Mesodermal cell (in vitro differentiated cells): ENCODE data around the gene KIF20B.
"Not testable (repeated sequence)": the region's sequence is repeated elsewhere in the genome, so short reads cannot be mapped to it uniquely, and the experiment has no call there.

Source experiments
- H3K27ac ChIP-seq: 2 replicates; pipeline ENCODE4 v1.7.0; 2013; ENCODE audit warnings: mild to moderate bottlenecking, low read depth, low read length, moderate library complexity; ENCODE audit not compliant: severe bottlenecking
- H3K36me3 ChIP-seq: 2 replicates; pipeline ENCODE4 v1.7.1; 2013; ENCODE audit warnings: mild to moderate bottlenecking, low read length, moderate library complexity; ENCODE audit not compliant: control insufficient read depth, insufficient read depth
- H3K4me1 ChIP-seq: one replicate; pipeline ENCODE4 v1.7.1; 2013; ENCODE audit warnings: mild to moderate bottlenecking, low read length; ENCODE audit not compliant: insufficient read depth, control insufficient read depth, poor library complexity, severe bottlenecking
- H3K4me3 ChIP-seq: 2 replicates; pipeline ENCODE4 v1.7.0; 2013; ENCODE audit warnings: low read length, control low read depth, mild to moderate bottlenecking; ENCODE audit not compliant: insufficient read depth, poor library complexity, severe bottlenecking; ENCODE audit errors: extremely low read depth
- H3K9me3 ChIP-seq: 2 replicates; pipeline ENCODE4 v1.7.1; 2013; ENCODE audit warnings: mild to moderate bottlenecking, low read length, moderate library complexity; ENCODE audit not compliant: control insufficient read depth
- WGBS, 2 experiments: methylation state at CpG; one replicate each; pipeline ENCODE4 v1.1.5; 2013; ENCODE audit warnings: missing lambda C conversion rate in 2 of 2; ENCODE audit not compliant: insufficient coverage in 2 of 2; 5-methylcytosine and 5-hydroxymethylcytosine counted together

KIF20B gene

GRCh38 chr10:89710753-89711152 lies 9.4 kb downstream of the KIF20B start:
- Histone ChIP-seq H3K4me3 (no peak overlapping the region), H3K9me3 (no peaks in the 10 kb centered on the region), H3K36me3 (peaks cover 29% of the 10 kb centered on the region), H3K4me1 (no peaks in the 10 kb centered on the region), H3K27ac (no peak overlapping the region)
- WGBS, 2 experiments, result no CpG with 5 or more reads among the region's 3 CpGs

GRCh38 chr10:89734616-89735015 lies 33.2 kb downstream of the KIF20B start:
- H3K27ac ChIP-seq, result no peak overlapping the region
- H3K9me3 ChIP-seq, result no peaks in the 10 kb centered on the region
- WGBS, 2 experiments, result 80% methylated on average over 1 of the region's 3 CpGs; no CpG with 5 or more reads in 1 of the 2 experiments
- peaks cover 51% of the 10 kb centered on the region for H3K36me3 ChIP-seq
- no peaks in the 10 kb centered on the region for H3K4me1 ChIP-seq
- no peak overlapping the region for H3K4me3 ChIP-seq

- peaks cover 47% of the 10 kb centered on the region for H3K36me3 ChIP-seq
- no peaks in the 10 kb centered on the region for H3K4me1 ChIP-seq
- no peaks in the 10 kb centered on the region for H3K9me3 ChIP-seq
- no peak overlapping the region for H3K4me3 ChIP-seq
- 79 to 100% methylated on average over 1 of the region's 2 CpGs for WGBS, 2 experiments
- no peak overlapping the region for H3K27ac ChIP-seq
These were observed 37.3 kb downstream of the KIF20B start for GRCh38 chr10:89738551-89739209.

GRCh38 chr10:89741126-89741762 lies 39.9 kb downstream of the KIF20B start:
- Histone ChIP-seq H3K4me1 (no peaks in the 10 kb centered on the region), H3K4me3 (no peak overlapping the region), H3K27ac (no peak overlapping the region), H3K36me3 (peaks cover 52% of the 10 kb centered on the region), H3K9me3 (no peaks in the 10 kb centered on the region)
- WGBS, 2 experiments, result 91 to 95% methylated on average over 3 of the region's 4 CpGs

GRCh38 chr10:89744026-89744425 lies 42.6 kb downstream of the KIF20B start:
- no peak overlapping the region for H3K4me3 ChIP-seq
- H3K27ac ChIP-seq, result no peak overlapping the region
- peaks cover 34% of the 10 kb centered on the region for H3K36me3 ChIP-seq
- H3K9me3 ChIP-seq, result no peaks in the 10 kb centered on the region
- no peaks in the 10 kb centered on the region for H3K4me1 ChIP-seq
- WGBS, 2 experiments, result no CpG with 5 or more reads among the region's 1 CpG

GRCh38 chr10:89745903-89746302 lies 44.5 kb downstream of the KIF20B start:
- 87 to 92% methylated on average over 7 of the region's 7 CpGs for WGBS, 2 experiments
- no peak overlapping the region for H3K4me3 ChIP-seq
- H3K4me1 ChIP-seq, result no peaks in the 10 kb centered on the region
- H3K9me3 ChIP-seq, result no peaks in the 10 kb centered on the region
- peaks cover 26% of the 10 kb centered on the region for H3K36me3 ChIP-seq
- no peak overlapping the region for H3K27ac ChIP-seq

GRCh38 chr10:89750441-89750840 lies 49.1 kb downstream of the KIF20B start:
- no peak overlapping the region for H3K4me3 ChIP-seq
- WGBS, 2 experiments, result no CpG with 5 or more reads among the region's 1 CpG
- H3K4me1 ChIP-seq, result no peaks in the 10 kb centered on the region
- no peaks in the 10 kb centered on the region for H3K9me3 ChIP-seq
- peaks cover 19% of the 10 kb centered on the region for H3K36me3 ChIP-seq
- no peak overlapping the region for H3K27ac ChIP-seq

GRCh38 chr10:89755374-89755773 lies 54.0 kb downstream of the KIF20B start:
- Histone ChIP-seq H3K36me3 (peaks cover 22% of the 10 kb centered on the region), H3K4me1 (no peaks in the 10 kb centered on the region), H3K9me3 (no peaks in the 10 kb centered on the region), H3K27ac (no peak overlapping the region), H3K4me3 (no peak overlapping the region)
- 88 to 100% methylated on average over 2 of the region's 2 CpGs for WGBS, 2 experiments

GRCh38 chr10:89759531-89759930 lies 58.1 kb downstream of the KIF20B start:
- H3K27ac ChIP-seq, result no peak overlapping the region
- no peaks in the 10 kb centered on the region for H3K4me1 ChIP-seq
- no peak overlapping the region for H3K4me3 ChIP-seq
- H3K36me3 ChIP-seq, result peaks cover 52% of the 10 kb centered on the region
- no CpG with 5 or more reads among the region's 1 CpG for WGBS, 2 experiments
- no peaks in the 10 kb centered on the region for H3K9me3 ChIP-seq

- H3K4me3 ChIP-seq, H3K9me3 ChIP-seq, H3K4me1 ChIP-seq, H3K27ac ChIP-seq: not testable (repeated sequence)
- no CpG with 5 or more reads among the region's 1 CpG for WGBS, 2 experiments
- peaks cover 49% of the 10 kb centered on the region for H3K36me3 ChIP-seq
These were observed 62.3 kb downstream of the KIF20B start for GRCh38 chr10:89763671-89764070.

- Histone ChIP-seq H3K9me3 (peaks cover 6% of the 10 kb centered on the region), H3K27ac (no peak overlapping the region), H3K36me3 (peaks cover 60% of the 10 kb centered on the region), H3K4me1 (no peaks in the 10 kb centered on the region), H3K4me3 (no peak overlapping the region)
- WGBS, 2 experiments, result 100% methylated on average over 1 of the region's 5 CpGs
These were observed 70.3 kb downstream of the KIF20B start for GRCh38 chr10:89771684-89772083.
